HG03060 (cell line): ENCODE data around the gene EML4.

ENCODE experiments used
- ATAC-seq: cut with Tn5 transposase; IDR thresholded peaks from one replicate; pipeline ENCODE4 v1.9.1; 2021; ENCODE audit warnings: low read depth, moderate number of reproducible peaks; ENCODE audit not compliant: unreplicated experiment

EML4 gene

GRCh38 chr2:42193722-42194187 is 24.6 kb downstream of the EML4 start:
- ATAC-seq: no peak

GRCh38 chr2:42194428-42194827 is 25.3 kb downstream of the EML4 start:
- no peak for ATAC-seq

- ATAC-seq: no peak
Observed at GRCh38 chr2:42195559-42195958, 26.4 kb downstream of the EML4 start.

- no peak for ATAC-seq
Observed at GRCh38 chr2:42196070-42196402, 26.9 kb downstream of the EML4 start.

- no peak for ATAC-seq
Observed at GRCh38 chr2:42196403-42197267, 27.5 kb downstream of the EML4 start.

GRCh38 chr2:42197792-42198191 is 28.6 kb downstream of the EML4 start:
- no peak for ATAC-seq

GRCh38 chr2:42198466-42198865 is 29.3 kb downstream of the EML4 start:
- ATAC-seq: no peak

DNA sequence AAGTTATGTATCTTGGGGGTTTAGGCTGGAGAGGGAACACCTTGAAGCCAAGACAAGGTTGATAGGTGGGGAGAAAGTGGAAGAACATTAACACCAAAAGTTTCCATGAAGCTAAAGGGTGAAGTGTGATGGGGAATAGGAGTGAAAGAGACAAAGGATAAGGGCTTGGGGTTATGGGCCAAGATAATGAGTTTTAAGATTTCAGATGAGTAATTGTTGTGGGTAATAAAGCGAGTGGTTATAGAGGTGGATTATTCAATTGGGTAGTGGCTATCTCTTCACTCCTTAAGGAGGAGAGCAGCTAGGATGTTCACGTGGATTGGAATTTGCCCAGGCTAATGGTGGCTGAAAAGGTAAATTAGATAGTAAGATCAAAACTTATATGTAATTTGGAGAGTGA is 29.8 kb downstream of the EML4 start:
- ATAC-seq: no peak

DNA sequence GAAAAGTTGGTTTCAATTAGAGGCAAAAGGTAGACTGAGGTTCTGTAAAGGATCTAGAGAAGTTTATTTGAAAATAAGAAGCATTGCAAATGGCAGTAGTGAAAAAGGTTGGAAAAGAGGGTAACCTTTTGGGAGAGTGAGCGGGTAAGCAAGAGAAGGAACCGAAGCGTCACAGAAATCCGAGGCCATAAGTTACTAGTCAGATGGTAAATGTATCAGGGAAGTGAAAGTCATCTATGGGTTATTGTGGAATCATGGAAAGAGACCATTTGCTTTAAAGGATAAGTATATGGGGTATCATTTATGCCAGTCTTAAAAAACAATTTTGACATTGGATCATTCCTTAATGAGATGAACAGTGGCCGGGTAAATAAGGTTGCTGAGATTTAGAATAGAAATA is 30.5 kb downstream of the EML4 start:
- no peak for ATAC-seq

DNA sequence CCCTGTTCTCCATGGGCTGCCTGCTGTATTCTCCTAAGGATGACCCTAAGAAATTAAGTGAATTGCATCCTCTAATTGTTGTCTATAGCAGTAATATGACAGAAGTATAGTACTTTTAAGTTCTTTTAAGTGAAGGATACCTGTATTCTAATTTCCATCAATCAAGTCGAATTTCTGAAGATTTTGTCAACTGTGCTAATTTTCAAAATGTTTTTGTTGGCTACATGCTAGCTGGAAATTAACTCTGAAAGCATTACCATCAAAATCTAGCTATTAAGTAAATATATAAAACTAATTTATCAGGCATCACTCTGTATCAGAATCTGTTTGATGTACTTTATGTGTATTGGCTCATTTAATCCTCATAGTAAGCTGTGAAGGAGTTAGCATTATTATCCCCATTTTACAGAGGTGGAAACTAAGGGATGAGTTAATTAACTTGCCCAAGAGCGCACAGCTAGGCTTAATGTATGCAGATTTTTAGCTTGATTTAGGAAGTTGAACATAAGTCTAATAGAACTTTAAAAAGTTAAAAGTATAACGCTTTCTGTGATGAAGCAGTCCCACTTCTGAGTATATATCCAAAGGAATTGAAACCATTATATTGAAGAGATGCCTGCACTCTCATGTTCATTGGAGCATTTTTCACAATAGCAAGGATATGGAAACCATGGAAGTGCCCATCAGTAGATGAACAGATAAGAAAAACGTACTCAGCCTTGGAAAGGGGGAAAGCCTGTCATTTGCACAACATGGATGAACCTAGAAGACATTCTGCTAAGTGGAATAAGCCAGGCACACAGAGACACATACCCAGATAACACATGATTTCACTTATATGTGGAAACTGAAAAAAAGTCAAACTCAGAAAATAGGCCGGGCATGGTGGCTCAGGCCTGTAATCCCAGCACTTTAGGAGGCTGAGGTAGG is 32.0 kb downstream of the EML4 start:
- ATAC-seq: no peak

DNA sequence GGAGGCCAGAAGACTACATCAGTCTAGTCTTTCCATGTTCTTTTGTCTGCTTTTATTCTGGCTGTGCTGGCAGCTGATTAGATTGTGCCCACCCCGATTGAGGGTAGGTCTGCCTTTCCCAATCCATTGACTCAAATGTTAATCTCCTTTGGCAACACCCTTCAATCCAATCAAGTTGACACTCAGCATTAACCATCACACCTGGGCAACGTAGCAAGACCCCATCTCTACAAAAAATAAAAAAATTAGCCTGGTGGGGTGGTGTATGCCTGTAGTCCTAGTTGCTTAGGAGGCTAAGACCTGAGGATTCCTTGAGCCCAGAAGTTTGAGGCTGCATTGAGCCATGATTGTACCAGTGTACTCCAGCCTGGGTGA is 33.5 kb downstream of the EML4 start:
- ATAC-seq: no peak

- no peak for ATAC-seq
Observed at GRCh38 chr2:42203792-42204191, 34.6 kb downstream of the EML4 start.

DNA sequence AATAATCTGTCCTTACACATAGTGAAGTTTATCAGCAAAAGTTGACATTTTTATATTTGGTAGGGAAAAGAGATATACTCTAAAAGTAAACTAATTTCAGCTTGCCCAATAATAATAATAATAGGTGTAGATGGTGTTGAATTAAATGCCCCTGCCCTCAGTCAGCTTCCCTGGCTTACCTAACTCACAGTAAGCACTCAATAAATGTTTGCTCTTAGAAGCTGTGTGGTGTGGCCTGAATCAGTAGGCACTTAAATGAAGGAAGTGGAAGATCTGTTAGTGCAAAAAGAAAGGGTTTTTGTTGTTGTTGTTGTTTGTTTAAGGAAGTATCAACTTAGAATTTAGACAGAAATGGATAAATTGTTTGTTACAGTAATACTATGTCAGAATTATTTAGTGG is 36.2 kb downstream of the EML4 start:
- ATAC-seq: no peak

- ATAC-seq: no peak
Observed at GRCh38 chr2:42207826-42208225, 38.7 kb downstream of the EML4 start.

GRCh38 chr2:42210203-42210602 is 41.0 kb downstream of the EML4 start:
- ATAC-seq: no peak

- no peak for ATAC-seq
Observed at GRCh38 chr2:42211291-42211690, 42.1 kb downstream of the EML4 start.

DNA sequence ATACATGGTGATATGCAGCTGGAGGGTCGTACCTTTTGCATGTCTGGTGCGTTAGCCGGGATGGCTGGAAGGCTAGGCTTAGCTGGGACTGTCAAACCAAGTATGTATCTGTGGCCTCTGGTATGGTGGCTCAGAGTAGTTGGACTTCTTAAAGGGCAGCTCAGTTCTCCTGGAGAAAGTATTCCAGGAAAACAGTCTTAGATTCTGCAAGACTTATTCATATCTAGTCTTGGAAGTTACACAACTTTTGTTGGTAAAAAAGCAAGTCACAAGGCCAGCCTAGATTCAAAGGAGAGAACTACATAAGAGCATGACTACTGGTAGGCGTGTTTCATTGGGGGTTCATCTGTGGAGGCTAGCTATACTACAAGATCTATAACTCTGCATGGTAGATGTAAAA is 45.5 kb downstream of the EML4 start:
- no peak for ATAC-seq

GRCh38 chr2:42216694-42217093 is 47.5 kb downstream of the EML4 start:
- no peak for ATAC-seq

GRCh38 chr2:42217307-42217706 is 48.2 kb downstream of the EML4 start:
- ATAC-seq: no peak

DNA sequence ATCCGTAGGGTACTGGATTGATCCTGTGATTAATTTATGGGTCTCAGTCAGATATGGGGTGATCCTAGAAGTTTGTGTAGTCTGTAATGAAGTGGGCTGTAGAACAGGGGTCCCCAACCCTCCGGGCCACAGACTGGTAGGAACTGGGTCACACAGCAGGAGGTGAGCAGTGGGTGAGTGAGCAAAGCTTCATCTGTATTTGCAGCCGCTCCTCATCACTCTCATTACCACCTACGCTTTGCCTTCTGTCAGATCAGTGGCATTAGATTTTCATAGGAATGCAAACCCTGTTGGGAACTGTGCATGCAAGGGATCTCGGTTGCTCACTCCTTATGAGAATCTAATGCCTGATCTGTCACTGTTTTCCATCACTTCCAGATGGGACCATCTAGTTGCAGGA is 48.8 kb downstream of the EML4 start:
- ATAC-seq: no peak

DNA sequence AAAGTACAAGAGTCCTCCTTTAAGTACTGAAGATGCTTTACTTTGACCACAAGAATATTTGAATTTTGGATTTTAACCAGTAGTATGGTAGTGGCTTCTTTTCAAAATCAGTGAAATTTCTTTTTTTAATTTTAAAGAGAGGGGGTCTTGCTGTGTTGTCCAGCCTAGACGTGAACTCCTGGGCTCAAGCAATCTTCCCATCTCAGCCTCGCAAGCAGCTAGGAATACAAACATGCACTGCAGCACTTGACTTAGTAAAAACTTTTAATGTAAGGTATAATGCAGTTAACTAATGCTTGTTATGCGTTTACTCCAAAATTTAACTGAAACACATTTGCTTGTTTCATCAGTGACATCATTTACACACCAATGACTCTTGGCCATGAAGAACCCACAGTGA is 49.6 kb downstream of the EML4 start:
- no peak for ATAC-seq

GRCh38 chr2:42219160-42219559 is 50.0 kb downstream of the EML4 start:
- ATAC-seq: no peak
